ENCODE measurements around the gene LCE2D. TPM values are rescaled to one million over a fixed set of nuclear protein-coding genes. Genes with fewer than 3 reads are reported as not detected.
"Not testable (repeated sequence)": the region's sequence is repeated elsewhere in the genome, so short reads cannot be mapped to it uniquely, and the experiment has no call there.

LCE2D gene
- total RNA-seq, 1 experiment from 2014 or later = not detected

DNA sequence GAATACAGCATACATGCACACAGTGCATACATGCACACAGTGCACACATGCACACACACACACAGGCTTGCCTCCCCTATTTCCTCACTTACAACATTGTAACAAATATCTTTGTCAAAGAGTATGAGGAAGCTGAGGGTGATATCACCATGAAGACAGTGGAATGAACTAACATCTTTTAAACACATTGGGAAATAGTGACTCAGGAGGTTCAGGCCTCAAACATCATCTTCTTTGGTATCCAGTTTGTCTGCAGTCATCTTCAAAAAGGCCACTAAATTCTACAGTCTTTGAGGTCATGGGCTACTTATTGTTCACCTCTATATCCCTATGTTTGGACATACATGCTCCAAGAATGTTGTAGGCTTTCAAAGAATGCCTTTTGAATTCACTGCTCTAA, 20.7 kb downstream of the LCE2D start:
- ATAC-seq = no peak
- no peaks in the 10 kb centered on the region for H3K9me3 ChIP-seq (ENCODE audit: control insufficient read depth, insufficient read depth, low read depth, low read length)
- H3K36me3 ChIP-seq (ENCODE audit: control insufficient read depth, insufficient read depth, low read length) = no peaks in the 10 kb centered on the region
- no peak overlapping the region for H3K27ac ChIP-seq (ENCODE audit: low read length)
- peaks cover 2% of the 10 kb centered on the region; the same call in 1 of the 2 replicates for H3K27me3 ChIP-seq (ENCODE audit: control insufficient read depth, insufficient read depth, low read length)
- no peak overlapping the region for H3K4me3 ChIP-seq (ENCODE audit: low read depth in 2 of 2, low read length in 2 of 2)
- POLR2A ChIA-PET = no interaction called here
- TF ChIP-seq, protein P1, sequence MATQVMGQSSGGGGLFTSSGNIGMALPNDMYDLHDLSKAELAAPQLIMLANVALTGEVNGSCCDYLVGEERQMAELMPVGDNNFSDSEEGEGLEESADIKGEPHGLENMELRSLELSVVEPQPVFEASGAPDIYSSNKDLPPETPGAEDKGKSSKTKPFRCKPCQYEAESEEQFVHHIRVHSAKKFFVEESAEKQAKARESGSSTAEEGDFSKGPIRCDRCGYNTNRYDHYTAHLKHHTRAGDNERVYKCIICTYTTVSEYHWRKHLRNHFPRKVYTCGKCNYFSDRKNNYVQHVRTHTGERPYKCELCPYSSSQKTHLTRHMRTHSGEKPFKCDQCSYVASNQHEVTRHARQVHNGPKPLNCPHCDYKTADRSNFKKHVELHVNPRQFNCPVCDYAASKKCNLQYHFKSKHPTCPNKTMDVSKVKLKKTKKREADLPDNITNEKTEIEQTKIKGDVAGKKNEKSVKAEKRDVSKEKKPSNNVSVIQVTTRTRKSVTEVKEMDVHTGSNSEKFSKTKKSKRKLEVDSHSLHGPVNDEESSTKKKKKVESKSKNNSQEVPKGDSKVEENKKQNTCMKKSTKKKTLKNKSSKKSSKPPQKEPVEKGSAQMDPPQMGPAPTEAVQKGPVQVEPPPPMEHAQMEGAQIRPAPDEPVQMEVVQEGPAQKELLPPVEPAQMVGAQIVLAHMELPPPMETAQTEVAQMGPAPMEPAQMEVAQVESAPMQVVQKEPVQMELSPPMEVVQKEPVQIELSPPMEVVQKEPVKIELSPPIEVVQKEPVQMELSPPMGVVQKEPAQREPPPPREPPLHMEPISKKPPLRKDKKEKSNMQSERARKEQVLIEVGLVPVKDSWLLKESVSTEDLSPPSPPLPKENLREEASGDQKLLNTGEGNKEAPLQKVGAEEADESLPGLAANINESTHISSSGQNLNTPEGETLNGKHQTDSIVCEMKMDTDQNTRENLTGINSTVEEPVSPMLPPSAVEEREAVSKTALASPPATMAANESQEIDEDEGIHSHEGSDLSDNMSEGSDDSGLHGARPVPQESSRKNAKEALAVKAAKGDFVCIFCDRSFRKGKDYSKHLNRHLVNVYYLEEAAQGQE (IDR thresholded peaks at IDR 0.05; ENCODE audit: insufficient read depth in 1 of 2, low read depth in 2 of 2, low read length in 1 of 2) = no peak
- no peak for TF ChIP-seq TCF7L2 (IDR thresholded peaks at IDR 0.05; ENCODE audit: low read depth, low read length)
- TF ChIP-seq SIN3A (IDR thresholded peaks at IDR 0.05; ENCODE audit: borderline replicate concordance, insufficient read depth, low read depth, low read length) = no peak
- no peak for TF ChIP-seq POLR2AphosphoS5 (IDR thresholded peaks at IDR 0.05; ENCODE audit: low read depth, low read length)
- no peak for TF ChIP-seq CTCF (IDR thresholded peaks at IDR 0.05)
- DNase-seq (ENCODE audit: low read depth, low spot score) = no peak
- in situ Hi-C loops (cut with HindIII; ENCODE audit: low pct_unique_long_range_greater_than_20kb, low sequenced_read_pairs) = no loop called here
- CTCF ChIA-PET = no interaction called here
- no peaks in the 10 kb centered on the region for H3K4me1 ChIP-seq (ENCODE audit: control insufficient read depth, insufficient read depth, low read length)
- intact Hi-C loops (cut with micrococcal nuclease; ENCODE audit: unreplicated experiment) = no loop called here
- no TSS peak for BruUV-seq (replicated peaks)

GRCh38 chr1:152685823-152686222, 22.6 kb downstream of the LCE2D start, which contains the start of gene LCE2B:
LCE2B (plus strand) TSS chr1:152686123; CDS start chr1:152686844, 721 bp downstream.
- ATAC-seq; BruUV-seq (replicated peaks); H3K4me3 ChIP-seq (ENCODE audit: low read depth in 2 of 2, low read length in 2 of 2); in situ Hi-C loops (cut with HindIII; ENCODE audit: low pct_unique_long_range_greater_than_20kb, low sequenced_read_pairs); H3K9me3 ChIP-seq (ENCODE audit: control insufficient read depth, insufficient read depth, low read depth, low read length); POLR2A ChIA-PET; DNase-seq (ENCODE audit: low read depth, low spot score); H3K27me3 ChIP-seq (ENCODE audit: control insufficient read depth, insufficient read depth, low read length); H3K4me1 ChIP-seq (ENCODE audit: control insufficient read depth, insufficient read depth, low read length); intact Hi-C loops (cut with micrococcal nuclease; ENCODE audit: unreplicated experiment); CTCF ChIA-PET; H3K36me3 ChIP-seq (ENCODE audit: control insufficient read depth, insufficient read depth, low read length); H3K27ac ChIP-seq (ENCODE audit: low read length): not testable (repeated sequence)

DNA sequence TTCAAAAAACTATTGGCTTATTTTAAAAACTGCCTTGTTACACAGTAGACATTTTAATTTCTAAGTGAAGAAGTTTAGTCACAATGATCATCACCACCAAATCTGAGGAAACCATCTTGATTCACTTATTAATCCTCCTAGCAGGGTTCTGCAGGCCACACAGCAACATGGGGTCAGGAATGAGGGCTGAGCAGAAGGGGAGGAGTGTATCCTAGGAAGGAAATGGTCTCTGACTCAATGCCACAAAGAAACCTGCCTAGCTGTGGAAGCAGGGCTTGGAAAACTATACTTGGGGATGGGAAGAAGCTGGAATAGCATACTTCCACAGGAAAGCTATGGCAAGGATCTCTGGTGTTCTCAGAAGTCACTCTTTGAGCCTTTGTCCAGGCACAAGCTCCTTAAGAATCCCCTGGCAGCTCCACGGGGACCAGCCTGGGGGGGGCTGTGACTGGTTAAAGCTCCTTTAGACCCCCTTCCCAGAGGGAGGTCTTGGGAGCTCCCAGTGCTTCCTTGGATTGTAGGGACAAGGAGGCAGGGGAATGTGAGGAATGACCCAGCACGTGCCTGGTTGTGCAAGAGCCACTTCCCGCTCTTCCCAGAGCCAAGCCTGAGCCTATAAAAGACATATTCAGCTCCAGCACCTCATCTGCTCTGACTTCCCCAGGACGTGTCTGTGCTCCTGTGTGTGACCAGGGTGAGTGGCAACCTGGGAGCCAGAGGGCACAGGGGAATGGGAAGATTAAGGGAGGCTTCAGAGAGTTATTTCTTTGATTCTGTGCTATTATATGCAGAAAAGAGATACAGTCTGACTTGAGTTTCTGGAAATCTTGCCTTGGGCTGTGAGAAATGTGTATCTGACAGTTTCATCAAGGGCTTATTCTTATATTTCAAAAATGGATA, 34.8 kb downstream of the LCE2D start, which contains the start of gene LCE2A:
Gene LCE2A (plus strand): TSS at position 645 of the 900 bp plus-strand sequence. CDS start 557 bp downstream, outside the sequence.
- intact Hi-C loops (cut with micrococcal nuclease; ENCODE audit: unreplicated experiment) (no loop called here), in situ Hi-C loops (cut with HindIII; ENCODE audit: low pct_unique_long_range_greater_than_20kb, low sequenced_read_pairs) (no loop called here)
- ChIA-PET POLR2A (no interaction called here), CTCF (no interaction called here)
- H3K9me3 ChIP-seq (ENCODE audit: control insufficient read depth, insufficient read depth, low read depth, low read length) = no peaks in the 10 kb centered on the region
- DNase-seq (ENCODE audit: low read depth, low spot score) (no peak), ATAC-seq (no peak)
- TF ChIP-seq, protein P1 (IDR thresholded peaks at IDR 0.05; ENCODE audit: insufficient read depth in 1 of 2, low read depth in 2 of 2, low read length in 1 of 2) = no peak
- no peak for TF ChIP-seq POLR2AphosphoS5 (IDR thresholded peaks at IDR 0.05; ENCODE audit: low read depth, low read length)
- no peak for TF ChIP-seq CTCF (IDR thresholded peaks at IDR 0.05)
- no peak for TF ChIP-seq TCF7L2 (IDR thresholded peaks at IDR 0.05; ENCODE audit: low read depth, low read length)
- no peak for TF ChIP-seq SIN3A (IDR thresholded peaks at IDR 0.05; ENCODE audit: borderline replicate concordance, insufficient read depth, low read depth, low read length)
- H3K27me3 ChIP-seq (ENCODE audit: control insufficient read depth, insufficient read depth, low read length) = peaks cover 2% of the 10 kb centered on the region; the same call in 1 of the 2 replicates
- no peaks in the 10 kb centered on the region for H3K4me1 ChIP-seq (ENCODE audit: control insufficient read depth, insufficient read depth, low read length)
- no peak within 1 kb of the TSS for H3K27ac ChIP-seq (ENCODE audit: low read length)
- no peak within 1 kb of the TSS for H3K4me3 ChIP-seq (ENCODE audit: low read depth in 2 of 2, low read length in 2 of 2)
- no TSS peak for BruUV-seq (replicated peaks)
- no peaks in the 10 kb centered on the region for H3K36me3 ChIP-seq (ENCODE audit: control insufficient read depth, insufficient read depth, low read length)
